Endothelial cell of umbilical vein (primary cell): ENCODE data around the gene MBTPS1. TPM values are rescaled to one million over a fixed set of nuclear protein-coding genes. Genes with fewer than 3 reads are reported as not detected.

Experiments
- BruUV-seq: library from RNA; stranded (reverse); fragments of 400-500 nt; replicated peaks from 2 replicates; lab custom pipeline; 2021; lab: Mats Ljungman, UMichigan
- CTCF ChIA-PET: fragments of 300-600, 350-600 bp; sonication (Branson Sonifier 250); formaldehyde crosslinking; loops from one replicate; lab custom pipeline; 2021; ENCODE audit warnings: antibody characterized with exemption, inconsistent platforms; lab: Charles Lee
- POLR2A ChIA-PET: fragments of 300-600, 350-600 bp; sonication (Branson Sonifier 250); formaldehyde crosslinking; loops from one replicate; lab custom pipeline; 2021; ENCODE audit warnings: antibody characterized with exemption, inconsistent platforms; lab: Charles Lee
- DNase-seq: peaks from one replicate; pipeline ENCODE4 v3.0.0-alpha.2; 2011; ENCODE audit warnings: low read depth, low spot score
- FAIRE-seq: peaks from 2 replicates; lab custom pipeline; 2011; peaks lifted over from hg19 to GRCh38; lab: Jason Lieb, UNC
- H2AFZ ChIP-seq: 2 replicates; pipeline ENCODE4 v1.6.0; 2012; ENCODE audit warnings: low read depth, low read length, control low read depth, inconsistent platforms
- H3K27ac ChIP-seq: 2 replicates; pipeline ENCODE4 v1.5.1; 2011; ENCODE audit warnings: low read depth, mild to moderate bottlenecking, control low read depth, low read length, moderate library complexity; ENCODE audit not compliant: insufficient read depth
- H3K27me3 ChIP-seq, 2 experiments: 2 replicates each; pipeline versions ENCODE4 v1.6.0 to v1.6.1; 2011; ENCODE audit warnings: low read length in 2 of 2, mixed read lengths in 1 of 2; ENCODE audit not compliant: control insufficient read depth in 2 of 2, insufficient read depth in 2 of 2
- H3K36me3 ChIP-seq, 2 experiments: 2 replicates in 1 of 2; 3 replicates in 1 of 2; pipeline ENCODE4 v1.5.1; 2011; ENCODE audit warnings: low read length in 2 of 2, mild to moderate bottlenecking in 1 of 2, moderate library complexity in 1 of 2; ENCODE audit not compliant: control insufficient read depth in 2 of 2, insufficient read depth in 2 of 2; ENCODE audit errors: extremely low read depth in 1 of 2
- H3K4me1 ChIP-seq: 3 replicates; pipeline ENCODE4 v1.5.1; 2011; ENCODE audit warnings: mild to moderate bottlenecking, low read length; ENCODE audit not compliant: control insufficient read depth, insufficient read depth; ENCODE audit errors: extremely low read depth
- H3K4me2 ChIP-seq: 2 replicates; pipeline ENCODE4 v1.6.1; 2011; ENCODE audit warnings: low read length, control low read depth, mixed read lengths; ENCODE audit not compliant: insufficient read depth
- H3K4me3 ChIP-seq, 3 experiments: fragments of 200-600 bp in 1 of 3; sonication (generic), shearing (Covaris generic) in 1 of 3; replicated peaks in 1 of 3; 2 replicates each; pipeline ENCODE4 v1.5.1; 2011 to 2016; ENCODE audit warnings: control low read depth in 3 of 3, low read length in 3 of 3, mild to moderate bottlenecking in 2 of 3, inconsistent platforms in 1 of 3, low read depth in 1 of 3, moderate library complexity in 1 of 3; ENCODE audit not compliant: insufficient read depth in 1 of 3
- H3K79me2 ChIP-seq: 2 replicates; pipeline ENCODE4 v1.6.0; 2012; ENCODE audit warnings: low read length, inconsistent platforms; ENCODE audit not compliant: control insufficient read depth, insufficient read depth
- H3K9ac ChIP-seq: replicated peaks from 2 replicates; pipeline ENCODE3; 2011; ENCODE audit warnings: low read length, control low read depth; ENCODE audit not compliant: insufficient read depth; ENCODE audit errors: extremely low read depth
- H3K9me1 ChIP-seq: replicated peaks from 3 replicates; pipeline ENCODE4 v1.6.0; 2011; ENCODE audit warnings: mild to moderate bottlenecking, low read length; ENCODE audit not compliant: control insufficient read depth, insufficient read depth; ENCODE audit errors: extremely low read depth
- H3K9me3 ChIP-seq: replicated peaks from 2 replicates; pipeline ENCODE4 v1.5.1; 2012; ENCODE audit warnings: low read length, inconsistent platforms; ENCODE audit not compliant: control insufficient read depth, insufficient read depth
- H4K20me1 ChIP-seq: replicated peaks from 2 replicates; pipeline ENCODE3; 2011; ENCODE audit warnings: mild to moderate bottlenecking, low read length; ENCODE audit not compliant: control insufficient read depth, insufficient read depth; ENCODE audit errors: extremely low read depth
- EZH2 ChIP-seq: IDR thresholded peaks from 2 replicates; pipeline ENCODE4 v1.6.1; 2012; ENCODE audit warnings: borderline replicate concordance, low read depth, mild to moderate bottlenecking, moderate library complexity, low read length, inconsistent platforms; ENCODE audit not compliant: severe bottlenecking
- FOS ChIP-seq: IDR thresholded peaks from 2 replicates; pipeline ENCODE4 v1.6.1; 2011; ENCODE audit warnings: mild to moderate bottlenecking, low read length, moderate library complexity, borderline replicate concordance; ENCODE audit not compliant: insufficient read depth
- GATA2 ChIP-seq: IDR thresholded peaks from 2 replicates; pipeline ENCODE4 v1.7.0; 2011; ENCODE audit warnings: low read depth, mild to moderate bottlenecking, moderate library complexity, mixed read lengths, low read length; ENCODE audit not compliant: insufficient read length, insufficient read depth
- JUN ChIP-seq: IDR thresholded peaks from 2 replicates; pipeline ENCODE4 v1.6.1; 2011; ENCODE audit warnings: borderline replicate concordance, low read depth; ENCODE audit not compliant: insufficient read length, insufficient read depth
- MYC ChIP-seq: IDR thresholded peaks from one replicate; pipeline ENCODE4 v1.6.1; 2011; ENCODE audit warnings: mild to moderate bottlenecking, low read depth, low read length
- POLR2A ChIP-seq: IDR thresholded peaks from 2 replicates; pipeline ENCODE4 v1.6.1; 2012; ENCODE audit warnings: low read depth, mild to moderate bottlenecking, control low read depth, low read length
- POLR2AphosphoS5 ChIP-seq: IDR thresholded peaks from 2 replicates; pipeline ENCODE4 v1.6.1; 2012; ENCODE audit warnings: low read depth, mild to moderate bottlenecking, control low read depth, low read length, moderate library complexity; ENCODE audit not compliant: insufficient read depth
- dilution Hi-C: fragments of 300-500 bp; cut with MboI; formaldehyde crosslinking; loops from one replicate; pipeline ENCODE4 v1.15.0; 2019; ENCODE audit warnings: low sequenced_read_pairs; ENCODE audit not compliant: extremely low pct_ligation_motif_present
- intact Hi-C: fragments of 100-400 bp; cut with micrococcal nuclease; formaldehyde crosslinking; loops from one replicate; pipeline ENCODE4 v1.10.0; 2022
- polyA plus RNA-seq, 4 experiments: library from polyadenylated mRNA; depleted of rRNA in 3 of 4; stranded (reverse) in 3 of 4; unstranded in 1 of 4; fragments of >200 nt; gene quantifications; 2 replicates each; pipeline versions ENCODE4 v1.2.1 to v1.2.3, GENCODE V29; 2011 to 2012; ENCODE audit warnings: missing spikeins in 1 of 4
- total RNA-seq: library from RNA; stranded (reverse); gene quantifications from 2 replicates; pipeline ENCODE4 v1.2.3, GENCODE V29; 2021
- TF ChIP-seq, protein P1 (sequence below): IDR thresholded peaks from 2 replicates; pipeline ENCODE4 v1.6.1; 2011; ENCODE audit not compliant: insufficient read depth, insufficient read length
- TF ChIP-seq, protein P2 (sequence below), 2 donors: IDR thresholded peaks; 1 replicate in 1 of 2; 2 replicates in 1 of 2; pipeline ENCODE4 v1.5.1; 2011; ENCODE audit warnings: low read length in 2 of 2, mild to moderate bottlenecking in 2 of 2, moderate library complexity in 2 of 2, control low read depth in 1 of 2, inconsistent platforms in 1 of 2, low read depth in 1 of 2; ENCODE audit not compliant: insufficient read depth in 1 of 2; ENCODE audit errors: extremely low read depth in 1 of 2

Gene MBTPS1
- total and polyA plus RNA-seq, 2 donors (not counting 3 experiments of a cell fraction or from before 2014, with no cell fraction given): 82.3 to 99.6 TPM

DNA sequence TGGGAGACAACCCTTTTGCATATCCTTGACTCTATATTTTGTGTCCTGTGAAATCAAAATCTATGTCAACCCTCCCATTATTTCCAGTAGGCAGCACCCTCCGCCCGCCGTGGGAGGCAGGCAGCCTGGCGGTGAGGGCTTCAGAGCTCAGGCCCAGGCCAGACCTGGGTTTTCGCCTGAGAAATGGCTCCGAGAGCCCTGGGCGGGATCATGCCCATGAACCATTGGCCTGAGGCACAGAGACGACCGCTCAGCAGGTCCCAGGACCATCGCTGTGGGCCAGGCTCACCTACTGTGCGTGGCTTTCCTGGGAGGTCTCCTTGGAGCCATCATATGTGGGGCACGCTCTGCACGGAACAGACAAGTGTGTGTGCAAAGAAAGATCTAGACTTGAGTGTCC, 67.9 kb downstream of the MBTPS1 start:
- Histone ChIP-seq H3K4me2 (no peak overlapping the region), H3K4me3 (no peak overlapping the region), H2AFZ (no peak overlapping the region), H3K36me3 (peaks cover 3 to 13% of the 10 kb centered on the region in 2 experiments), H3K27ac (no peak overlapping the region), H3K79me2 (no peaks in the 10 kb centered on the region), H4K20me1 (no peaks in the 10 kb centered on the region), H3K4me1 (no peaks in the 10 kb centered on the region), H3K9me3 (no peaks in the 10 kb centered on the region), H3K9me1 (no peaks in the 10 kb centered on the region), H3K27me3 (no peaks in the 10 kb centered on the region), H3K9ac (no peak overlapping the region)
- TF ChIP-seq POLR2A: no peak
- TF ChIP-seq, protein P1, sequence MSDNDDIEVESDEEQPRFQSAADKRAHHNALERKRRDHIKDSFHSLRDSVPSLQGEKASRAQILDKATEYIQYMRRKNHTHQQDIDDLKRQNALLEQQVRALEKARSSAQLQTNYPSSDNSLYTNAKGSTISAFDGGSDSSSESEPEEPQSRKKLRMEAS: no peak
- no peak for TF ChIP-seq GATA2
- TF ChIP-seq, protein P2, sequence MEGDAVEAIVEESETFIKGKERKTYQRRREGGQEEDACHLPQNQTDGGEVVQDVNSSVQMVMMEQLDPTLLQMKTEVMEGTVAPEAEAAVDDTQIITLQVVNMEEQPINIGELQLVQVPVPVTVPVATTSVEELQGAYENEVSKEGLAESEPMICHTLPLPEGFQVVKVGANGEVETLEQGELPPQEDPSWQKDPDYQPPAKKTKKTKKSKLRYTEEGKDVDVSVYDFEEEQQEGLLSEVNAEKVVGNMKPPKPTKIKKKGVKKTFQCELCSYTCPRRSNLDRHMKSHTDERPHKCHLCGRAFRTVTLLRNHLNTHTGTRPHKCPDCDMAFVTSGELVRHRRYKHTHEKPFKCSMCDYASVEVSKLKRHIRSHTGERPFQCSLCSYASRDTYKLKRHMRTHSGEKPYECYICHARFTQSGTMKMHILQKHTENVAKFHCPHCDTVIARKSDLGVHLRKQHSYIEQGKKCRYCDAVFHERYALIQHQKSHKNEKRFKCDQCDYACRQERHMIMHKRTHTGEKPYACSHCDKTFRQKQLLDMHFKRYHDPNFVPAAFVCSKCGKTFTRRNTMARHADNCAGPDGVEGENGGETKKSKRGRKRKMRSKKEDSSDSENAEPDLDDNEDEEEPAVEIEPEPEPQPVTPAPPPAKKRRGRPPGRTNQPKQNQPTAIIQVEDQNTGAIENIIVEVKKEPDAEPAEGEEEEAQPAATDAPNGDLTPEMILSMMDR (IDR thresholded peaks at IDR 0.05; ENCODE audit: extremely low read depth in 1 of 2, insufficient read depth in 1 of 2, low read depth in 1 of 2, low read length in 2 of 2): no peak
- TF ChIP-seq JUN: no peak
- TF ChIP-seq FOS: no peak
- TF ChIP-seq MYC: no peak
- no peak for TF ChIP-seq EZH2
- TF ChIP-seq POLR2AphosphoS5: no peak
- intact Hi-C loops (no loop called here), dilution Hi-C loops (no loop called here)
- POLR2A ChIA-PET: no interaction called here
- FAIRE-seq (no peak), DNase-seq (no peak)
- CTCF ChIA-PET: no interaction called here
- BruUV-seq: no TSS peak
